ENCODE measurements around the gene TARBP1. TPM values are rescaled to one million over a fixed set of nuclear protein-coding genes. Genes with fewer than 3 reads are reported as not detected.
A peak's percentile ranks its signal among the peaks of the same experiment; 100 is the strongest.

TARBP1 gene
- total RNA-seq, 1 donor from 2014 or later, result 17.8 TPM

DNA sequence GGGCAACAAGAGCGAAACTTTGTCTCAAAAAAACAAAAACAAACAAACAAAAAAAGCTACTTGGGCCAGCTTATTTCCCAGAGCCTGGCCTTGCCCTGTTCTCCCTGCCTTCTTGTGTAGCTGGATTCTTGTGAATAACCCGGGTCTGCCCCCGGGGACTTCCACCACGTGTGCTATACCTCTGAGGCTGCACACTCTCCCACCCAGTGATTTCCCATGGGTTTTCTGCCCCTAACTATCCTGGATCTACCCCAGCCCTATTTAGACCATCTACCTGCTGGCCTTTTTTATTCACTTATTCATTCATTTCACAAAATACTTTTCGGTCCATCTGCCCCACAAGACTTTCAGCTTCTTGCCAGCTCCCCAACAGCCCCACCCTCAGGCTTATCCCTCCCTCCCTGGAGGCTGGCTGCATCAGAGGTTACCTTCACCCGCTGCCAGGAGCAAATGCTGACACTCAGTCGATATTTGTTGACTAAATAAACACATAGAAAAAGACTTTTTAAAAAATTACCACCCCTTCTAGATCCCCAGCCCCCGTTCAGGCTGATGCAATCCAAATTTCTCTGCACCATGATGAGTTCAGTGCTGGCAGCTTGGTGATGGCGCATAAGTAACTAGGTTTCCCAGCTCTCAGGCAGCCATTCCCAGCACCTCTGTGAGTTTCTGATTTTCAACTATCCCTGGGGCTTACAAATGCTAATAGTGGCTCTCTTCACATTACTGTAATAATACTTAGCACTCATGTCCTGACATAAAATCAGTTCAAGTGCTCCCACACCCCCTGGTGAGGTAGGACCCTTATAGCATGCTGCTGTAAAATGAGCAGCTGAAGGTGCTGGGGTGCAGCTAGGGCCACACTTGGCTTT is 30.7 kb upstream of the TARBP1 start:
- Histone ChIP-seq H3K79me2 (ENCODE audit: insufficient read depth, low read length) (no peaks in the 10 kb centered on the region), H3K27me3 (ENCODE audit: insufficient read depth, low read length) (no peaks in the 10 kb centered on the region), H4K20me1 (ENCODE audit: insufficient read depth, low read length) (no peaks in the 10 kb centered on the region), H3K4me2 (ENCODE audit: low read length) (peak overlapping the region; percentile 1), H3K4me3 (ENCODE audit: insufficient read depth, low read depth, low read length) (no peak overlapping the region), H2AFZ (ENCODE audit: low read depth, low read length) (peak overlapping the region; percentile 30), H3K4me1 (ENCODE audit: insufficient read depth, low read length) (peaks cover 11% of the 10 kb centered on the region), H3K9ac (ENCODE audit: low read length) (no peak overlapping the region), H3K36me3 (ENCODE audit: insufficient read depth, low read length) (no peaks in the 10 kb centered on the region), H3K9me3 (ENCODE audit: insufficient read depth, low read depth, low read length) (no peaks in the 10 kb centered on the region), H3K27ac (ENCODE audit: low read depth, low read length) (no peak overlapping the region)
- no peak for FAIRE-seq
- Mint-ChIP-seq H3K27me3 (ENCODE audit: low read depth, unreplicated experiment) (peaks cover 1% of the 10 kb centered on the region), H3K4me3 (ENCODE audit: unreplicated experiment) (no peak overlapping the region), H3K36me3 (ENCODE audit: low read depth, unreplicated experiment) (no peaks in the 10 kb centered on the region), H3K4me1 (ENCODE audit: low read depth, unreplicated experiment) (peaks cover 6% of the 10 kb centered on the region), H3K9me3 (ENCODE audit: unreplicated experiment) (peaks cover 1% of the 10 kb centered on the region), H3K27ac (ENCODE audit: unreplicated experiment) (peak overlapping the region; percentile 85)
- no peak for DNase-seq (ENCODE audit: low read depth)
- TF ChIP-seq, protein P1, sequence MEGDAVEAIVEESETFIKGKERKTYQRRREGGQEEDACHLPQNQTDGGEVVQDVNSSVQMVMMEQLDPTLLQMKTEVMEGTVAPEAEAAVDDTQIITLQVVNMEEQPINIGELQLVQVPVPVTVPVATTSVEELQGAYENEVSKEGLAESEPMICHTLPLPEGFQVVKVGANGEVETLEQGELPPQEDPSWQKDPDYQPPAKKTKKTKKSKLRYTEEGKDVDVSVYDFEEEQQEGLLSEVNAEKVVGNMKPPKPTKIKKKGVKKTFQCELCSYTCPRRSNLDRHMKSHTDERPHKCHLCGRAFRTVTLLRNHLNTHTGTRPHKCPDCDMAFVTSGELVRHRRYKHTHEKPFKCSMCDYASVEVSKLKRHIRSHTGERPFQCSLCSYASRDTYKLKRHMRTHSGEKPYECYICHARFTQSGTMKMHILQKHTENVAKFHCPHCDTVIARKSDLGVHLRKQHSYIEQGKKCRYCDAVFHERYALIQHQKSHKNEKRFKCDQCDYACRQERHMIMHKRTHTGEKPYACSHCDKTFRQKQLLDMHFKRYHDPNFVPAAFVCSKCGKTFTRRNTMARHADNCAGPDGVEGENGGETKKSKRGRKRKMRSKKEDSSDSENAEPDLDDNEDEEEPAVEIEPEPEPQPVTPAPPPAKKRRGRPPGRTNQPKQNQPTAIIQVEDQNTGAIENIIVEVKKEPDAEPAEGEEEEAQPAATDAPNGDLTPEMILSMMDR (IDR thresholded peaks at IDR 0.05; ENCODE audit: insufficient read depth, low read depth, low read length), result no peak
- TF ChIP-seq EZH2 (IDR thresholded peaks at IDR 0.05; ENCODE audit: insufficient read depth, low read length), result no peak

DNA sequence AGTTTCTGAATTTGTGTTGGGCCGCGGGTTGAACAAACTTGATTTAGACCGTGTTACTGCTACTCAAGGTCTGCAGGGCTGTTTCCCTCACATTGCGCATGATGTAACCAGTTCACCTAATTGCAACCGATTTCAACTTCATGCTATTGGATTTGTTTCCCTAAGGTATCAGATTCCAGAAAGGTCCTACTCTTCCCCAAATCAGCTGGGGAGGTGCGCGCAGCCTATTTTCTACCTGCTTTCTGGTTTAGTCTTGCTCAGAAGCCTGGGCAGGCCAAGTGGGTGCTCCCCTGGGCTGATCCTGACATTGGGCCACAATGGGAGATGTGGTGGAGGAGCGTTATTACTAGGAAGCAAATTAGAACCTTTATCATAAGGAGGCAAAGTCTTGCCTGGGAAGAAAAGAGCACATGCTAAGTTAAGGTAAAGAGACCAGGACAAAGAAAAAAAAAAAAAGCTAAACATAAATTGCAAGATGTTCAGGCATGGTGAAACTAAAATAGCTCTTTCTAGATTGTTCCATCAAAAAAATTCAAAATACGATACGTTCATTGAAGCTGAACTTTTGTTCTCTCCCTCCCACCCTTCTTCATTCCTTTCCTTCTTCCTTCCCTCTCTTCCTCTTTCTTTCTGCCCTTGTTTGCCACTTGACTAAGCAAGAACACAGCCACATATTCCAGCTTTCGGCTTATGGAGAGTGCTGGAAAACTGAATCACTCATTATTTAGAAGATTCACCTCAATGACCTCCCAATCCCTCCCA is 28.8 kb upstream of the TARBP1 start:
- Mint-ChIP-seq H3K36me3 (ENCODE audit: low read depth, unreplicated experiment) (no peaks in the 10 kb centered on the region), H3K4me3 (ENCODE audit: unreplicated experiment) (peak overlapping the region; percentile 40), H3K27ac (ENCODE audit: unreplicated experiment) (no peak overlapping the region), H3K9me3 (ENCODE audit: unreplicated experiment) (peaks cover 4% of the 10 kb centered on the region), H3K4me1 (ENCODE audit: low read depth, unreplicated experiment) (peaks cover 6% of the 10 kb centered on the region), H3K27me3 (ENCODE audit: low read depth, unreplicated experiment) (peaks cover 1% of the 10 kb centered on the region)
- Histone ChIP-seq H3K4me3 (ENCODE audit: insufficient read depth, low read depth, low read length) (no peak overlapping the region), H3K4me2 (ENCODE audit: low read length) (no peak overlapping the region), H4K20me1 (ENCODE audit: insufficient read depth, low read length) (no peaks in the 10 kb centered on the region), H3K4me1 (ENCODE audit: insufficient read depth, low read length) (peaks cover 11% of the 10 kb centered on the region), H3K27ac (ENCODE audit: low read depth, low read length) (no peak overlapping the region), H3K36me3 (ENCODE audit: insufficient read depth, low read length) (no peaks in the 10 kb centered on the region), H3K9me3 (ENCODE audit: insufficient read depth, low read depth, low read length) (no peaks in the 10 kb centered on the region), H2AFZ (ENCODE audit: low read depth, low read length) (no peak overlapping the region), H3K9ac (ENCODE audit: low read length) (no peak overlapping the region), H3K79me2 (ENCODE audit: insufficient read depth, low read length) (no peaks in the 10 kb centered on the region), H3K27me3 (ENCODE audit: insufficient read depth, low read length) (no peaks in the 10 kb centered on the region)
- DNase-seq (ENCODE audit: low read depth) (no peak), FAIRE-seq (no peak)
- TF ChIP-seq, protein P1 (IDR thresholded peaks at IDR 0.05; ENCODE audit: insufficient read depth, low read depth, low read length), result no peak
- no peak for TF ChIP-seq EZH2 (IDR thresholded peaks at IDR 0.05; ENCODE audit: insufficient read depth, low read length)
